ENCODE results near the gene PDAP1. TPM values are rescaled to one million over a fixed set of nuclear protein-coding genes. Genes with fewer than 3 reads are reported as not detected.

Gene PDAP1, protein sequence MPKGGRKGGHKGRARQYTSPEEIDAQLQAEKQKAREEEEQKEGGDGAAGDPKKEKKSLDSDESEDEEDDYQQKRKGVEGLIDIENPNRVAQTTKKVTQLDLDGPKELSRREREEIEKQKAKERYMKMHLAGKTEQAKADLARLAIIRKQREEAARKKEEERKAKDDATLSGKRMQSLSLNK
- total RNA-seq (130 and 181 TPM in 2 replicates), polyA plus RNA-seq (75.1 and 81.0 TPM in 2 replicates)

DNA sequence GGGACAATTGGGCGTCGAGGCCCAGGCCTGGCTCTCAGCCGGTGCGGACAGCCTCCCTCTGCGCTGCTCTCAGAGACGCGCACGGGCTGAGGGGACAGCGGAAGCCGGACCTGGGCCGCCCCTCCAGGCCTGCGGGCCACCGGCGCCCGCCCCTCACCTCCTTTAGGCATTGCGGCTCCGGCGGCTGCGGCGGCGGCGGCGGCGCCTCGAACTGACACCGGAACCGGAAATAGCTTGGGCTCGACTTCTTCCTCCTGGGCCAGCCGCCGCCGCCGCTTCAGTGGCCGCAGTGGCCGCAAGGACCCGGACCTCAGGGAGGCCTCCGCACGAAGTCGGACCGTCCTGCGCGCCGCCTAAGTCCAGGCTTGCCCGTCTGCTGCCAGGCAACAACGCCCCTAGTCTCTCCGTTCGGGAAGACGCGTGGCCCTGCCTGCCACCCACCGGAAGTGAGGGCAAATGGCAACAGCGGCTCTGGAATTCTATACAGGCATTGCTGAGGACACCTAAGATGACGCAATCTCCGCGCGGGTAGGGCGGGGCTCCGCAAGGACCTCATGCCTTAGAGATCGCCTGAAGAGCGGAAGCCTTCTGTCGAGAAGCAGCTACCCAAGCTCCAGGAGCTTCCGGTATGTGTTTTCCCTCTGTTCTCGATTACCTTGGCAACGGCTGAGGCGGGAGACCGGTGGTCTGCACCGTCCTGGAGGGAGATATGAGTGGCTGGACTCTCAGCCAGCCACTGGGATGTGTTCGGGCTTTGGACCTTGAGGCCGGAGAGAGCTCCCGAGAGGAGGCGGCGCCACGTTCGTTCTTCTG, at the start of gene PDAP1, which contains the start of gene BUD31:
Gene PDAP1 (minus strand): TSS at position 219 of the 813 bp plus-strand sequence. CDS start 49 bp downstream, at position 170.
Gene BUD31 (plus strand): TSS at position 591 of the 813 bp plus-strand sequence. CDS start 2,124 bp downstream, outside the sequence.
- Histone ChIP-seq H3K9me3 (ENCODE audit: low read depth) (no peaks in the 10 kb centered on the region), H3K27ac (peak within 1 kb of the TSS; percentile 98), H3K36me3 (peaks cover 31% of the 10 kb centered on the region), H3K27me3 (no peaks in the 10 kb centered on the region), H3K4me1 (ENCODE audit: low read depth) (peaks cover 15% of the 10 kb centered on the region), H3K4me3 (peak within 1 kb of the TSS; percentile 89)
- DNase-seq (ENCODE audit: low read depth in 1 of 2, low spot score in 1 of 2): peak; percentile 92 to 96
- TF ChIP-seq, protein P1, sequence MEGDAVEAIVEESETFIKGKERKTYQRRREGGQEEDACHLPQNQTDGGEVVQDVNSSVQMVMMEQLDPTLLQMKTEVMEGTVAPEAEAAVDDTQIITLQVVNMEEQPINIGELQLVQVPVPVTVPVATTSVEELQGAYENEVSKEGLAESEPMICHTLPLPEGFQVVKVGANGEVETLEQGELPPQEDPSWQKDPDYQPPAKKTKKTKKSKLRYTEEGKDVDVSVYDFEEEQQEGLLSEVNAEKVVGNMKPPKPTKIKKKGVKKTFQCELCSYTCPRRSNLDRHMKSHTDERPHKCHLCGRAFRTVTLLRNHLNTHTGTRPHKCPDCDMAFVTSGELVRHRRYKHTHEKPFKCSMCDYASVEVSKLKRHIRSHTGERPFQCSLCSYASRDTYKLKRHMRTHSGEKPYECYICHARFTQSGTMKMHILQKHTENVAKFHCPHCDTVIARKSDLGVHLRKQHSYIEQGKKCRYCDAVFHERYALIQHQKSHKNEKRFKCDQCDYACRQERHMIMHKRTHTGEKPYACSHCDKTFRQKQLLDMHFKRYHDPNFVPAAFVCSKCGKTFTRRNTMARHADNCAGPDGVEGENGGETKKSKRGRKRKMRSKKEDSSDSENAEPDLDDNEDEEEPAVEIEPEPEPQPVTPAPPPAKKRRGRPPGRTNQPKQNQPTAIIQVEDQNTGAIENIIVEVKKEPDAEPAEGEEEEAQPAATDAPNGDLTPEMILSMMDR (IDR thresholded peaks at IDR 0.05; ENCODE audit: low read depth, low read length): no peak

DNA sequence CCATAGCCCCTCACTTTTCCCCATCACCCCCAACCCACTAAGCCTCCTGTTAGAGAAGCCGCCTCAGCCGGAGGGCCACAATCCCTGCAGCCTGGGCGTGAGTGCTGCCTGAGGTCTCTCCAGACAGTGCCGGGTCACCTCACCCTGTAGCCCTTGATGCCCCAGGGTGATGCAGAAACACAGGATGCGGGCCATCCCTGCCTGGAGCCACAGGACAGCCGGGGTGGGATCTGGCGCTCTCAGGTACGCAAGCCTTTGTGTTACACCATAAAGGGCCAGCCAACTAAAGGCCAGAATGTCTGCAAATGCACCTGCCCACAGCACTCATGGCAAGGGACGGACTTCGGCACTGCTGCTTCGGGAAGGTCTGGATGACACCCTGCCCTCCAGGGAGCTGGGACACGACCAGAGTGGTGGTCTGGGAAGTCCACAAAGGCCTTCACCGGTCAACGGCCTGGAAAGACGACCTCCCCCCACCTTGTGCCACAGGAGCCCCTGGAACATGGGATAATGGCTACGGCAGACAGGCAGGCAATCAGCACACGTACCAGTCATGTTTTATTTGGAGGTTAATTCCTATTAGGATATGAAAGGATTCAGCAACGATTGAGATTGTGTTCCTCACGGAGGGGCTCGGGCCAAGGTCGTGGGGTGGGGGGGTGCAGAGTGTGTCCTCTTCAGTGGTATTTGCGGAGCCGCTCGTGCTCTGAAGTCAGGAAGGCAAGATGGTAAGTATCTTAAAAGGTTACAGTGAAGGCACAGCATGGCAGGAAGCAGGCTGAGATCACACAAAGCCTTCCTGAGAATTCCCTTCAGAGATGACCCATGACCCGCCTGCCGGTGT, 49.5 kb upstream of the PDAP1 start:
- H3K36me3 ChIP-seq: peaks cover 33% of the 10 kb centered on the region
- no peaks in the 10 kb centered on the region for H3K9me3 ChIP-seq (ENCODE audit: low read depth)
- H3K27me3 ChIP-seq: no peaks in the 10 kb centered on the region
- H3K4me3 ChIP-seq: no peak overlapping the region
- H3K27ac ChIP-seq: peak overlapping the region; percentile 30
- TF ChIP-seq, protein P1 (IDR thresholded peaks at IDR 0.05; ENCODE audit: low read depth, low read length): no peak
- DNase-seq (ENCODE audit: low read depth in 1 of 2, low spot score in 1 of 2): no peak
- H3K4me1 ChIP-seq (ENCODE audit: low read depth): peaks cover 3% of the 10 kb centered on the region

DNA sequence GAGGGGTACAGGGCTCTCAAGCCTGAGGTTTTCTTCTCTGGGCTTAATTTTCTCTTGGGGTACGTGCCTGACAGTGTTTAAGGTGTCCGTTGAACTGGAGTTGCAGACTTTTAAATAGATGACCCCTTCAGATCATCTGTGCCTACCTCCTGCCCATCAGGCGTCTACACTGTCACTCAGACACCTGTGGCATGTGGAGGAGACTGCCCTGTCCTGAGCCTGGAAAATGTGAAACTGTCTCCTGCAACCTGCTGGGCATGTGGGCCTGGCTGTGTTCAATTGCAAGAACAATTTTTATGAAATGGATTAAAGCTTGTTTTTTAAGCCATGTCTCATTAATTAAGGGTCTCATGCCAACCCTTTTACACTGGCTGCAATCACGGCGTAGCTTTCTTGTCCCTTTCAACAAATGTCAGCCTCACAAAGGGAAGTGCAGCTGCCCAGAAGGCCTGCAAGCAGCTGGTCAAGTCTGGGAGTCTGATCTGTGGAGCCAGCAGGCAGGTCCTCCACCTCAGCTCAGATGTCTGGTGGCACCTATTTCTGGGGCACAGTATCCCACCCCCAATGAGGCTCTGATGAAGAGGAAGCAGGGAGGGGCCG, 48.8 kb upstream of the PDAP1 start:
- peaks cover 3% of the 10 kb centered on the region for H3K4me1 ChIP-seq (ENCODE audit: low read depth)
- H3K4me3 ChIP-seq: no peak overlapping the region
- peaks cover 37% of the 10 kb centered on the region for H3K36me3 ChIP-seq
- H3K9me3 ChIP-seq (ENCODE audit: low read depth): no peaks in the 10 kb centered on the region
- TF ChIP-seq, protein P1 (IDR thresholded peaks at IDR 0.05; ENCODE audit: low read depth, low read length): no peak
- H3K27ac ChIP-seq: no peak overlapping the region
- H3K27me3 ChIP-seq: no peaks in the 10 kb centered on the region
- DNase-seq (ENCODE audit: low read depth in 1 of 2, low spot score in 1 of 2): no peak

DNA sequence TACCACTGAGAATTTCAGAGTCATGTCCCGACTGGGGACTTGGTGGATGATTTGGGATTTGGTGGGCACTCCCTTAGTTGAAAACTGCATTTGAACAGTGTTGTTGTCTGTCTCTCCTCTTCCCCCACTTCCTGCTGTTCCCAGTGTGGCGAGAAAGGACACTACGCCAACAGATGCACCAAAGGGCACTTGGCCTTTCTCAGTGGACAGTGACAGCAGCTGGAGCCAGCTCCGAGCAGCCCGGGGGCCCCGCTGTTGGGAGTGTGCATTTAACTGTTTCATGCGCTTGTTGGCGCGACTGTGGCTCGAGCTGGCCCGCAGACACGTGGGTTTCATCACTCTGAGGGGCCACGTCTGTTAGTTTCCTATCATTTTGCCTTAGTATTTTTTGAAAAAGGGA, 47.9 kb upstream of the PDAP1 start:
- Histone ChIP-seq H3K4me3 (no peak overlapping the region), H3K27me3 (no peaks in the 10 kb centered on the region), H3K27ac (peak overlapping the region; percentile 34), H3K9me3 (ENCODE audit: low read depth) (no peaks in the 10 kb centered on the region), H3K36me3 (peaks cover 37% of the 10 kb centered on the region), H3K4me1 (ENCODE audit: low read depth) (peaks cover 3% of the 10 kb centered on the region)
- no peak for DNase-seq (ENCODE audit: low read depth in 1 of 2, low spot score in 1 of 2)
- TF ChIP-seq, protein P1 (IDR thresholded peaks at IDR 0.05; ENCODE audit: low read depth, low read length): no peak

DNA sequence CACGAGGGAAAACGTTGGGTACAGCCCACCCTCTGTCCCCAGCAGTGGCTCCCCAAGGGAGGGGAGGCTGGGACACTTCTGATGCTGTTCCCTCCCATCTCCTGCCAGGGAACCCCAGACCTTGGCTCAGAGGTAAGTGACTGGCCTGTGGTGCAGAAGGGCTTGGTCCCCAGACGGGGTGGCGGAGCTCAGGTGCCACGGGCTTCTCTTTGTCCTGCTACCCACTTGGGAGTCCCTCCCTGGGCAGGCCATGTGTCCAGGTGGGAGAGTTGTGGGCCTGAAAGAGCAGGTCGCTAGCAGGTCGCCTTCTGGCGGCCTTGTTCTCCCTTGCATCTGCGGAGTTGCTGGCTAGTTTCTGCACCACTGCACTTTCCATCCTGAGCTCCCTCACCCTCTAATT, 47.5 kb upstream of the PDAP1 start:
- TF ChIP-seq, protein P1 (IDR thresholded peaks at IDR 0.05; ENCODE audit: low read depth, low read length): no peak
- Histone ChIP-seq H3K27me3 (no peaks in the 10 kb centered on the region), H3K9me3 (ENCODE audit: low read depth) (no peaks in the 10 kb centered on the region), H3K36me3 (peaks cover 41% of the 10 kb centered on the region), H3K4me1 (ENCODE audit: low read depth) (peaks cover under 1% of the 10 kb centered on the region), H3K4me3 (no peak overlapping the region), H3K27ac (peak overlapping the region; percentile 34)
- no peak for DNase-seq (ENCODE audit: low read depth in 1 of 2, low spot score in 1 of 2)
